Measurements from ENCODE around the gene JUNB. TPM values are rescaled to one million over a fixed set of nuclear protein-coding genes. Genes with fewer than 3 reads are reported as not detected.

The JUNB gene
- total and polyA plus RNA-seq, 2 of the 13 experiments (the other 11 are each of a cell fraction or from before 2014, with no cell fraction given) = 7.7 to 8.2 TPM

- TF ChIP-seq MTA1 (CRISPR knock-in tag; IDR thresholded peaks at IDR 0.05; ENCODE audit: borderline replicate concordance) = no peak
- TF ChIP-seq ZNF713 (CRISPR knock-in tag; IDR thresholded peaks at IDR 0.05) = peak; percentile 44; the same call in 1 of the 2 replicates
- no peak for TF ChIP-seq ZSCAN22 (CRISPR knock-in tag; IDR thresholded peaks at IDR 0.05)
- TF ChIP-seq RERE (CRISPR knock-in tag; IDR thresholded peaks at IDR 0.05; ENCODE audit: low read depth) = peak; percentile 82; the same call in 1 of the 2 replicates
- TF ChIP-seq IRX3 (CRISPR knock-in tag; IDR thresholded peaks at IDR 0.05; ENCODE audit: borderline replicate concordance, low read depth) = no peak
- TF ChIP-seq STAT6 (CRISPR knock-in tag; IDR thresholded peaks at IDR 0.05; ENCODE audit: borderline replicate concordance) = peak; percentile 54; the same call in 1 of the 2 replicates
- no peak for TF ChIP-seq MLXIP (CRISPR knock-in tag; IDR thresholded peaks at IDR 0.05; ENCODE audit: borderline replicate concordance)
- TF ChIP-seq ZSCAN9 (CRISPR knock-in tag; IDR thresholded peaks at IDR 0.05; ENCODE audit: borderline replicate concordance) = peak; percentile 90
- TF ChIP-seq HIC2 (CRISPR knock-in tag; IDR thresholded peaks at IDR 0.05; ENCODE audit: low read depth) = no peak
- no peak for TF ChIP-seq TEF (CRISPR knock-in tag; IDR thresholded peaks at IDR 0.05)
- TF ChIP-seq RFX3 (CRISPR knock-in tag; IDR thresholded peaks at IDR 0.05) = no peak; the same call in 1 of the 2 replicates
- TF ChIP-seq SMAD3 (CRISPR knock-in tag; IDR thresholded peaks at IDR 0.05) = peak; percentile 82; the same call in 1 of the 2 replicates
- TF ChIP-seq ZNF816 (CRISPR knock-in tag; IDR thresholded peaks at IDR 0.05; ENCODE audit: borderline replicate concordance) = no peak; the same call in 1 of the 2 replicates
- TF ChIP-seq NR2F2 (IDR thresholded peaks at IDR 0.05; ENCODE audit: borderline replicate concordance, low read depth) = no peak
These were observed at the start of gene JUNB (continued) for GRCh38 chr19:12791345-12792050.

Measured in HepG2 (cell line).